Thyroid gland (tissue), 4 donors: ENCODE results near the gene BECN2.

Source experiments
- CTCF ChIP-seq, 6 experiments: fragments of 200-600 bp in 3 of 6; fragments of 450-650 bp in 3 of 6; sonication (generic) in 3 of 6; IDR thresholded peaks; one replicate each; pipeline ENCODE4 v1.5.1; 2016 to 2019; ENCODE audit warnings: antibody characterized with exemption in 6 of 6, mild to moderate bottlenecking in 2 of 6, inconsistent platforms in 1 of 6, moderate library complexity in 1 of 6
- POLR2A ChIP-seq, 2 donors: fragments of 450-650 bp; IDR thresholded peaks; one replicate each; pipeline ENCODE4 v1.6.1; 2017; ENCODE audit warnings: antibody characterized with exemption in 2 of 2, mild to moderate bottlenecking in 2 of 2, moderate library complexity in 1 of 2

GRCh38 chr1:241944300-241944699 is 13.3 kb upstream of the BECN2 start:
- TF ChIP-seq CTCF (IDR thresholded peaks at IDR 0.05) (no peak), POLR2A (IDR thresholded peaks at IDR 0.05) (no peak)
